Colonic mucosa (tissue), 4 donors: ENCODE measurements around the gene MINDY4B. TPM values are rescaled to one million over a fixed set of nuclear protein-coding genes. Genes with fewer than 3 reads are reported as not detected.

Experiments used
- DNase-seq: peaks from one replicate; pipeline ENCODE4 v3.0.0-alpha.2; 2020
- H3K27ac ChIP-seq: fragments of 200-600 bp; one replicate; pipeline ENCODE4 v1.8.0; 2021
- H3K27me3 ChIP-seq: fragments of 200-600 bp; one replicate; pipeline ENCODE4 v1.8.0; 2021
- H3K36me3 ChIP-seq: fragments of 200-600 bp; one replicate; pipeline ENCODE4 v1.8.0; 2021
- H3K4me1 ChIP-seq: fragments of 200-600 bp; one replicate; pipeline ENCODE4 v1.8.0; 2021; ENCODE audit warnings: mild to moderate bottlenecking
- H3K4me3 ChIP-seq: fragments of 200-600 bp; one replicate; pipeline ENCODE4 v1.8.0; 2021
- H3K9ac ChIP-seq, 2 donors: one replicate each; pipeline ENCODE4 v1.7.0; 2013; ENCODE audit warnings: control low read depth in 2 of 2, low read depth in 2 of 2, low read length in 2 of 2
- H3K9me3 ChIP-seq: fragments of 200-600 bp; one replicate; pipeline ENCODE4 v1.8.0; 2021
- CTCF ChIP-seq: fragments of 200-600 bp; IDR thresholded peaks from one replicate; pipeline ENCODE4 v1.8.0; 2022; ENCODE audit warnings: antibody characterized with exemption, mild to moderate bottlenecking
- intact Hi-C: fragments of 100-400 bp; cut with DNase I; formaldehyde crosslinking; loops from one replicate; pipeline ENCODE4 v1.14.1; 2022
- total RNA-seq, 2 donors: library from RNA; stranded (reverse); fragmentation: NEBNext Ultra II Directional in 1 of 2; extraction: Animal tissue kit (Norgen Biotek cat#: 25700) in 1 of 2; gene quantifications; one replicate each; pipeline ENCODE4 v1.2.1, GENCODE V29; 2021
- donor health status: healthy.
- donor health status: DM: no; HTN: no; CAD: no.
- donor health status: DM: no; HTN: no; CAD: no.

MINDY4B gene
- total RNA-seq, 2 donors from 2014 or later, result not detected

GRCh38 chr3:150843241-150843640 lies 62.0 kb downstream of the MINDY4B start:
- Histone ChIP-seq H3K9ac (no peak overlapping the region), H3K9me3 (no peaks in the 10 kb centered on the region), H3K4me3 (no peak overlapping the region), H3K4me1 (no peaks in the 10 kb centered on the region), H3K27ac (no peak overlapping the region), H3K27me3 (no peaks in the 10 kb centered on the region), H3K36me3 (no peaks in the 10 kb centered on the region)
- no peak for DNase-seq
- no peak for TF ChIP-seq CTCF
- intact Hi-C loops, result loop anchor here (10.0 kb wide), 1 partner anchor 318 kb away; no protein-coding TSS in a partner anchor

- Histone ChIP-seq H3K36me3 (no peaks in the 10 kb centered on the region), H3K9me3 (no peaks in the 10 kb centered on the region), H3K9ac (no peak overlapping the region), H3K4me3 (no peak overlapping the region), H3K4me1 (no peaks in the 10 kb centered on the region), H3K27me3 (no peaks in the 10 kb centered on the region), H3K27ac (no peak overlapping the region)
- TF ChIP-seq CTCF, result no peak
- DNase-seq, result no peak
- intact Hi-C loops, result loop anchor here (10.0 kb wide), 1 partner anchor 316 kb away; no protein-coding TSS in a partner anchor
Observed at GRCh38 chr3:150840802-150841515, 64.3 kb downstream of the MINDY4B start.

GRCh38 chr3:150830745-150831144 lies 74.5 kb downstream of the MINDY4B start:
- TF ChIP-seq CTCF, result no peak
- no peak overlapping the region for H3K27ac ChIP-seq
- no peak for DNase-seq
- H3K9ac ChIP-seq, result no peak overlapping the region
- H3K4me1 ChIP-seq, result no peaks in the 10 kb centered on the region
- H3K36me3 ChIP-seq, result no peaks in the 10 kb centered on the region
- H3K9me3 ChIP-seq, result no peaks in the 10 kb centered on the region
- no peaks in the 10 kb centered on the region for H3K27me3 ChIP-seq
- no peak overlapping the region for H3K4me3 ChIP-seq
- intact Hi-C loops, result no loop called here

- intact Hi-C loops, result no loop called here
- Histone ChIP-seq H3K27ac (no peak overlapping the region), H3K36me3 (no peaks in the 10 kb centered on the region), H3K27me3 (no peaks in the 10 kb centered on the region), H3K9ac (no peak overlapping the region), H3K4me3 (no peak overlapping the region), H3K9me3 (no peaks in the 10 kb centered on the region), H3K4me1 (no peaks in the 10 kb centered on the region)
- no peak for TF ChIP-seq CTCF
- DNase-seq, result no peak
Observed at GRCh38 chr3:150830094-150830681, 75.1 kb downstream of the MINDY4B start.

- intact Hi-C loops, result no loop called here
- H3K4me1 ChIP-seq, result no peaks in the 10 kb centered on the region
- H3K9me3 ChIP-seq, result no peaks in the 10 kb centered on the region
- H3K27ac ChIP-seq, result no peak overlapping the region
- H3K27me3 ChIP-seq, result no peaks in the 10 kb centered on the region
- H3K9ac ChIP-seq, result no peak overlapping the region
- TF ChIP-seq CTCF, result no peak
- no peak overlapping the region for H3K4me3 ChIP-seq
- no peak for DNase-seq
- H3K36me3 ChIP-seq, result no peaks in the 10 kb centered on the region
Observed at GRCh38 chr3:150829408-150829807, 75.8 kb downstream of the MINDY4B start.
